DND-41 (cell line): ENCODE data around the gene CPEB4.
A peak's percentile ranks its signal among the peaks of the same experiment; 100 is the strongest.

Experiments
- ATAC-seq: fragments of 200-7000 bp; cut with Tn5 transposase; 3 replicates; pipeline ENCODE4 v1.9.1; 2021; ENCODE audit warnings: low read depth; ENCODE audit not compliant: insufficient read depth
- DNase-seq: peaks from one replicate; pipeline ENCODE4 v3.0.0-alpha.2; 2020
- H2AFZ ChIP-seq: 2 replicates; pipeline ENCODE4 v1.6.0; 2012; ENCODE audit warnings: low read depth, low read length
- H3K27ac ChIP-seq: 2 replicates; pipeline ENCODE4 v1.5.1; 2012; ENCODE audit warnings: low read length, inconsistent platforms
- H3K27me3 ChIP-seq: fragments of 200-600 bp; sonication (generic); 2 replicates; pipeline ENCODE4 v1.6.0; 2012; ENCODE audit warnings: low read length, mild to moderate bottlenecking, inconsistent platforms; ENCODE audit not compliant: insufficient read depth, poor library complexity
- H3K36me3 ChIP-seq: 2 replicates; pipeline ENCODE4 v1.5.1; 2012; ENCODE audit warnings: low read length, inconsistent platforms; ENCODE audit not compliant: insufficient read depth
- H3K4me1 ChIP-seq: 2 replicates; pipeline ENCODE4 v1.5.1; 2012; ENCODE audit warnings: mild to moderate bottlenecking, low read length; ENCODE audit not compliant: insufficient read depth
- H3K4me2 ChIP-seq: 2 replicates; pipeline ENCODE4 v1.6.0; 2012; ENCODE audit warnings: mild to moderate bottlenecking, moderate library complexity, low read length, inconsistent platforms; ENCODE audit not compliant: insufficient read depth
- H3K4me3 ChIP-seq, 2 experiments: fragments of 200-600 bp in 1 of 2; shearing (Covaris generic) in 1 of 2; 2 replicates each; pipeline ENCODE4 v1.5.1; 2012 to 2016; ENCODE audit warnings: inconsistent platforms in 2 of 2, low read length in 2 of 2, mild to moderate bottlenecking in 2 of 2, low read depth in 1 of 2, moderate library complexity in 1 of 2
- H3K79me2 ChIP-seq: 2 replicates; pipeline ENCODE4 v1.6.0; 2012; ENCODE audit warnings: low read length, inconsistent platforms; ENCODE audit not compliant: insufficient read depth
- H3K9ac ChIP-seq: 2 replicates; pipeline ENCODE4 v1.6.0; 2012; ENCODE audit warnings: low read depth, mild to moderate bottlenecking, inconsistent platforms, low read length, moderate library complexity
- H3K9me3 ChIP-seq: 2 replicates; pipeline ENCODE4 v1.5.1; 2012; ENCODE audit warnings: low read length, moderate library complexity, mild to moderate bottlenecking, inconsistent platforms; ENCODE audit not compliant: insufficient read depth, severe bottlenecking
- H4K20me1 ChIP-seq: 2 replicates; pipeline ENCODE4 v1.6.0; 2012; ENCODE audit warnings: low read length; ENCODE audit not compliant: insufficient read depth
- CTCF ChIP-seq: IDR thresholded peaks from 2 replicates; pipeline ENCODE4 v1.5.1; 2012; ENCODE audit warnings: borderline replicate concordance, low read length, moderate library complexity, mild to moderate bottlenecking; ENCODE audit not compliant: poor library complexity, severe bottlenecking; ENCODE audit errors: extremely low read depth
- EZH2 ChIP-seq: IDR thresholded peaks from 3 replicates; pipeline ENCODE4 v1.6.1; 2012; ENCODE audit warnings: borderline replicate concordance, low read depth, mild to moderate bottlenecking, moderate library complexity, low read length, inconsistent platforms; ENCODE audit not compliant: severe bottlenecking

CPEB4 gene

DNA sequence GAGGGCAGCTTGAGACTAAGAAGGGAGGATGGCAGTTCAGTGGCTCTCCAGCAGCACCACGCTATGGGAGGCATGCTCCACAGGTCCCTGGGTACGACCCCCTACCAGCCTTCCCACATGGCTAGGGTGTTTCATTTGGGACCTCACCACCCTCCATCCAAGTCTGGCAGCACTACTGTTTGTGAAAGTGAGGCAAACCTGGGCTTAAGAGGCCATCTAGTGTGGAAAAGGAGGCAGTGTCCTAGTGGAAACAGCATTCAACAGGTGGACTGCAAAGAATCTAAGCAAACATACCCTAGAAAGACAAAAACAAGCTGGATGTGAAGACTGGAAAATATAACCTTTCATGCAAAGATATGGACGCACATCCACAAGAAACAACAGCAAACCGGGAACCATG is 96.1 kb downstream of the CPEB4 start:
- Histone ChIP-seq H3K4me1 (no peaks in the 10 kb centered on the region), H3K9ac (no peak overlapping the region), H3K27me3 (no peaks in the 10 kb centered on the region), H3K79me2 (no peaks in the 10 kb centered on the region), H3K4me3 (no peak overlapping the region), H3K27ac (no peak overlapping the region), H3K4me2 (no peak overlapping the region), H2AFZ (no peak overlapping the region), H3K9me3 (no peaks in the 10 kb centered on the region), H4K20me1 (no peaks in the 10 kb centered on the region), H3K36me3 (no peaks in the 10 kb centered on the region)
- TF ChIP-seq EZH2 (no peak), CTCF (peak; percentile 32)
- no peak for DNase-seq
- ATAC-seq = no peak

DNA sequence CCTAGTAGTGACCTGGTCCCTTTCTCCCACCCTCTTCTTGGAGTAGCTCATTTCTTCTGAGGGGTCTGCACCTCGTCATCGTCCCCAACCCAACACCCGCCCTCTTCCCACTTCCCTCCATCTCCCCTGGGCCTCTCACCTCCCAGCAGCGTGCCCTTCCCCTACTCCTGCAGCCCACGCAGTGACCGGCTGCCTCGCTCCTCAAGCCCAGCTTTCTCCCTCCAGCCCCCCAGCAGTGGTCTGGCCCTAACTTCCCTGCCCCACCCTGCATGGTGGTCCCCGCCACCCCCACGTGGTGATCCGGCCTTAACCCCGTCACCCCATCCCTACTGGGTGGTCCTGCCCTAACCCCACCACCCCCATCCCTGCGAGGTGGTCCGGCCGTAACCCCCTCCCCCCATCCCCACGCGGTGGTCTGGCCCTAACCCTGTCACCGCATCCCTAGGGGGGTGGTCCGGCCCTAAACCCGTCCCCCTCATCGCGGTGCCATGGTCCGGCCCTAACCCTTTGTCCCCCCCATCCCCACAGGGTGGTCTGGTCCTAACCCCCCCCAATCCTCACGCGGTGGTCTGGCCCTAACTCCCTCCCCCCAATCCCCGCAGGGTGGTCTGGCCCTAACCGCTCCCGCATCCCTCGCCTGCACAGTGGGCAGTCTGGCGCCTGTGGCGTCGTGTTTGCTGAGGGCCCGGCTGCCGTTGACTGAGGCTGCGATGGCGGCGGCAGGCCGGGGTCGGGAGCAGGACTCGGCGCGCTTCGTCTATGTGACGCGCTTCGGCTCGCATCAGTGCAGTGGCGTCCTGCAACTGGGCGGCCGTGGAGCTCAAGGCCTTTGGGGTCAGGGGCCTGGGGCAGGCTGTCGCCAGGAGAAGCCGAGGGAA is 100.6 kb downstream of the CPEB4 start, which contains the start of gene C5orf47:
Gene C5orf47, plus strand, starts transcription at position 617 of the 878 bp plus-strand sequence. Its CDS starts 94 bp downstream, at position 711.
- Histone ChIP-seq H3K9ac (no peak within 1 kb of the TSS), H3K36me3 (no peaks in the 10 kb centered on the region), H3K4me2 (no peak within 1 kb of the TSS), H3K4me1 (no peaks in the 10 kb centered on the region), H3K27ac (no peak within 1 kb of the TSS), H3K27me3 (no peaks in the 10 kb centered on the region), H4K20me1 (no peaks in the 10 kb centered on the region), H2AFZ (no peak within 1 kb of the TSS), H3K9me3 (no peaks in the 10 kb centered on the region), H3K79me2 (no peaks in the 10 kb centered on the region), H3K4me3 (no peak within 1 kb of the TSS)
- DNase-seq (no peak), ATAC-seq (no peak)
- TF ChIP-seq EZH2 (no peak), CTCF (no peak)

DNA sequence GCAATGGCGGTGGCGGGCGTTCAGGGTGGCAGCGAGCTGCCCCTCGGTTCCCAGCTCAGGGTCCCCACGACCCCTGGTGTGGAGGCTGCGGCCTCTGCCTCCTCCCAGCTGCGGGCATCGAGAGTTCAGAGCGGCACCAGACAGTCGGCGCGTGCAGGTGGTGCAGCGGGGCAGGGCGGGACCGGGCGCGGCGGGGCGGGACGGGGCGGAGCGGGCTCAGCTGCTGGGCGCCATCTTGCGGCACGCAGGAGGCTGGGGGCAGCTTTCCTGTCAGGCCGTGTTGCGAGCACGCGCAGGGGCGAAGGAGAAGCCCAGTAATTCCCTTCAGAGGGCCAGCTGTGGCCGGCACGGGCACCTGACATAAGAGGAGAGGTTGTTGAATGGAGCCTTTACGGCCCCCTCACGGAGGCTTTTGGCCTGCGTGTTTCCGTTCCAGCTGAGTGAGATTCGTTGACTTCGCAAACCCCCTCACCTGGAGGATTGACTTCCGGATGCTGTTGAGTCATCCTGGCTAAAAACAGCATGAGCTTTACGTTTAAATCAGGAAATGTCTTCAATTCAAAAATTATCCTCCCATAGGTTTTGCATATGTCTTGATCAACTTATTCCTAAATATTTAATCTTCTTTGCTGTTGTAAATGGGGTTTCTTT is 101.4 kb downstream of the CPEB4 start:
- no peak overlapping the region for H3K4me3 ChIP-seq
- no peaks in the 10 kb centered on the region for H3K4me1 ChIP-seq
- ATAC-seq = no peak
- H4K20me1 ChIP-seq = no peaks in the 10 kb centered on the region
- H3K36me3 ChIP-seq = no peaks in the 10 kb centered on the region
- no peaks in the 10 kb centered on the region for H3K79me2 ChIP-seq
- DNase-seq = no peak
- no peak overlapping the region for H2AFZ ChIP-seq
- no peak overlapping the region for H3K9ac ChIP-seq
- no peaks in the 10 kb centered on the region for H3K9me3 ChIP-seq
- H3K27ac ChIP-seq = no peak overlapping the region
- H3K4me2 ChIP-seq = no peak overlapping the region
- no peaks in the 10 kb centered on the region for H3K27me3 ChIP-seq
- TF ChIP-seq EZH2 = no peak
- TF ChIP-seq CTCF = no peak
